Astrocyte (in vitro differentiated cells and primary cell): ENCODE measurements around the gene RAB26. TPM values are rescaled to one million over a fixed set of nuclear protein-coding genes. Genes with fewer than 3 reads are reported as not detected.
"Not testable (repeated sequence)": the region's sequence is repeated elsewhere in the genome, so short reads cannot be mapped to it uniquely, and the experiment has no call there.

Experiments used
- DNase-seq: peaks from one replicate; pipeline ENCODE4 v3.0.0-alpha.2; 2010; ENCODE audit warnings: low read depth
- FAIRE-seq: peaks from 2 replicates; lab custom pipeline; 2011; peaks lifted over from hg19 to GRCh38; lab: Jason Lieb, UNC
- H2AFZ ChIP-seq: 2 replicates; pipeline ENCODE4 v1.6.0; 2012; ENCODE audit warnings: low read depth, low read length, inconsistent platforms
- H3K27ac ChIP-seq: 2 replicates; pipeline ENCODE4 v1.5.1; 2011; ENCODE audit warnings: low read depth, low read length, inconsistent platforms
- H3K27me3 ChIP-seq: 2 replicates; pipeline ENCODE4 v1.6.0; 2011; ENCODE audit warnings: low read length, inconsistent platforms; ENCODE audit not compliant: insufficient read depth
- H3K36me3 ChIP-seq: 2 replicates; pipeline ENCODE4 v1.5.1; 2011; ENCODE audit warnings: low read length, inconsistent platforms; ENCODE audit not compliant: insufficient read depth
- H3K4me1 ChIP-seq: 2 replicates; pipeline ENCODE4 v1.5.1; 2011; ENCODE audit warnings: low read length, inconsistent platforms; ENCODE audit not compliant: insufficient read depth
- H3K4me2 ChIP-seq: 2 replicates; pipeline ENCODE4 v1.6.0; 2012; ENCODE audit warnings: low read length, inconsistent platforms
- H3K4me3 ChIP-seq: 2 replicates; pipeline ENCODE4 v1.5.1; 2011; ENCODE audit warnings: low read depth, mild to moderate bottlenecking, low read length, inconsistent platforms; ENCODE audit not compliant: insufficient read depth
- H3K79me2 ChIP-seq: 2 replicates; pipeline ENCODE4 v1.6.0; 2012; ENCODE audit warnings: mild to moderate bottlenecking, low read length, inconsistent platforms; ENCODE audit not compliant: insufficient read depth
- H3K9ac ChIP-seq: 2 replicates; pipeline ENCODE4 v1.6.0; 2012; ENCODE audit warnings: mild to moderate bottlenecking, low read length, inconsistent platforms
- H3K9me3 ChIP-seq: 2 replicates; pipeline ENCODE4 v1.5.1; 2012; ENCODE audit warnings: low read depth, mild to moderate bottlenecking, low read length, inconsistent platforms; ENCODE audit not compliant: insufficient read depth
- H4K20me1 ChIP-seq: 2 replicates; pipeline ENCODE4 v1.6.0; 2012; ENCODE audit warnings: low read length, inconsistent platforms; ENCODE audit not compliant: insufficient read depth
- H3K27ac Mint-ChIP-seq: one replicate; pipeline ENCODE4 v1.8.0; 2021; ENCODE audit warnings: mild to moderate bottlenecking, mixed read lengths; ENCODE audit not compliant: unreplicated experiment
- H3K27me3 Mint-ChIP-seq: one replicate; pipeline ENCODE4 v1.8.0; 2021; ENCODE audit warnings: low read depth, mixed read lengths; ENCODE audit not compliant: unreplicated experiment
- H3K36me3 Mint-ChIP-seq: one replicate; pipeline ENCODE4 v1.8.0; 2021; ENCODE audit warnings: low read depth, mixed read lengths; ENCODE audit not compliant: unreplicated experiment
- H3K4me1 Mint-ChIP-seq: one replicate; pipeline ENCODE4 v1.8.0; 2021; ENCODE audit warnings: low read depth, mixed read lengths; ENCODE audit not compliant: unreplicated experiment
- H3K4me3 Mint-ChIP-seq: one replicate; pipeline ENCODE4 v1.8.0; 2021; ENCODE audit warnings: mild to moderate bottlenecking, moderate library complexity, mixed read lengths; ENCODE audit not compliant: unreplicated experiment
- H3K9me3 Mint-ChIP-seq: one replicate; pipeline ENCODE4 v1.8.0; 2021; ENCODE audit warnings: mild to moderate bottlenecking, mixed read lengths; ENCODE audit not compliant: unreplicated experiment
- EZH2 ChIP-seq: IDR thresholded peaks from 2 replicates; pipeline ENCODE4 v1.6.1; 2012; ENCODE audit warnings: mild to moderate bottlenecking, low read length, inconsistent platforms; ENCODE audit not compliant: insufficient read depth
- total RNA-seq: library from RNA; stranded (reverse); gene quantifications from 2 replicates; pipeline ENCODE4 v1.2.1, GENCODE V29; 2021
- TF ChIP-seq, protein P1 (sequence below): IDR thresholded peaks from 2 replicates; pipeline ENCODE4 v1.5.1; 2011; ENCODE audit warnings: low read depth, mild to moderate bottlenecking, inconsistent platforms, low read length, moderate library complexity; ENCODE audit not compliant: insufficient read depth

The RAB26 gene
- total RNA-seq, 1 donor from 2014 or later, result 1.4 TPM

DNA sequence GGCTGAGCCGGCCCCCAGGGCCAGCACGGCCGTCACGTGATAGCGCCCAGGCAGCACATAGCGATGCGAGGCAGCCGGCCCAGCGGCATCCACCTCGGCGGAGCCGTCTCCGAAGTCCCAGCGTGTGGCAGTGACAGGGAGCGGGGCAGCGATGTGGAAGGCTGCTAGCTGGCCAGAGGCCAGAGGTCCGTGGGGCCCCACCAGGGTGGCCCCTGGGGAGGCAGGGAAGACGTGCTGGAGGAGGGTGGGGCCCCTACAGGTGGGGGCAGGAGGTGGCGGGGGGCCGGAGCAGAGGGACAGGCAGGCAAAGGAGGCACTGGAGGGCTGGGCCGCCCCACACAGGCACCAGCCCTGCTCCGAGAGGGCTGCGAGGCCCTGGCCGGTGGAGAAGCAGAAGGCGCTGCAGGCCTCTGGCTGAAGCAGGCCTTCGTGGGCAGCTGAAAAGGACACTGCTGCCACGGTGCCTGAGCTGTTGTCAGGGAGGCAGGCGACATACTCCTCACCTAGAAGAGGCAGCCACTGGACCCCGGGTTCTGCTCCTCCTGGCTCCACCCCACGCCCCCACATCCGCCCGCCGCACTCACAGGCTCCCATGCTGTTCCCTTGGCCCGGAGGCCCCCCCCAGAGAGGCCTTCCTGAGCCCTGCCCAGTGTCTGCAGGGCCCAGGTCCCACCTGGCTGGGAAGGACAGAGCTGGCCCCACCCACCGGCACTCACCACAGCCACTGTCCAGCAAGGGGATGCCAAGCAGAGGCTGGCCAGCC, 30.3 kb upstream of the RAB26 start:
- H3K4me2 ChIP-seq, H3K9ac ChIP-seq, H3K27ac ChIP-seq, H3K27ac Mint-ChIP-seq, DNase-seq, H3K27me3 Mint-ChIP-seq, H2AFZ ChIP-seq, H3K4me1 ChIP-seq, H3K36me3 Mint-ChIP-seq, H3K9me3 ChIP-seq, H3K27me3 ChIP-seq, H3K4me1 Mint-ChIP-seq, H3K9me3 Mint-ChIP-seq, H3K4me3 Mint-ChIP-seq, H3K4me3 ChIP-seq, FAIRE-seq, H3K36me3 ChIP-seq: not testable (repeated sequence)
- Histone ChIP-seq H3K79me2 (peaks cover 46% of the 10 kb centered on the region), H4K20me1 (peaks cover 18% of the 10 kb centered on the region)

DNA sequence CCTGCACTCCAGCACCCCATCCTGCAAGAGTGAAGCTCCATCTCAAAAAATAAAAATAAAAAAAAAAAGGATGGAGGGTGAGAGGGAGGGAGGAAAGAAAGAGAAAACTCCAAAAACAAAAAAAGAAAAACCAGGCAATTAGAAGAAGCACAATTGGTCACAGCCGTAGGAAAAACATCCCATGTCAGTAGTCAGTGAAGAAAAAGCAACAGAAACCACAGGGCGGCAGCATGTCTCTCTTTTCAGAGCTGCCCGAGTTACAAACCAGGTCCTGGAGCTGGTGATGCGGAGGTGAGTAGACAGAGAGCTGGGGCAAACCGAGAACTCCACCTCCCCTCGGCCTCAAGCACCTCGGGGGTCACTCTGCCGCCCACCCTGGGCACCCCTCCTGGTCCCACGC, 27.1 kb upstream of the RAB26 start:
- H3K79me2 ChIP-seq, result peaks cover 63% of the 10 kb centered on the region

DNA sequence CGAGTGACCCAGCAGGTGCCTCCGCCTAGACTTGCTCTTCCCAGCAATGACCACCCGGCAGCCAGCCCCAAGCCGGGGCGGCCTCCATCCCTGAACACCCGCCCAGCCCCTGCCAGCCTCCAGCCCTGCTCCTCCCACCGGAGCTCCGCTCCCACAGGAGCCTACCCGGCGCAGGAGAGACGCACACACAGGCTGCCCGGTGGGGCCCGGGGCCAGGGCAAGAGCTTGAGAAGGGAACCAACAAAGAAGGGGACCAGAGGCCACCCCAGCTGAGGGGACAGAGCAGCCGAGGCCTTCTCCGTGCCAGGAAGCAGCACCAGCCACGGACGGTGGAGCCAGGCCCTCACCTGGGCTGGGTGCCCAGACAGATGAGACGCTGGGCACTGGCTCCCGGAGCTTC, 26.6 kb upstream of the RAB26 start:
- H3K79me2 ChIP-seq, result peaks cover 67% of the 10 kb centered on the region
- FAIRE-seq (no peak), DNase-seq (no peak)
- peaks cover 18% of the 10 kb centered on the region for H4K20me1 ChIP-seq
- H3K4me1 ChIP-seq, result peaks cover 31% of the 10 kb centered on the region
- H3K9me3 ChIP-seq, result no peaks in the 10 kb centered on the region
- no peak overlapping the region for H2AFZ ChIP-seq
- no peak overlapping the region for H3K27ac ChIP-seq
- Mint-ChIP-seq H3K27me3 (no peaks in the 10 kb centered on the region), H3K27ac (no peak overlapping the region), H3K36me3 (no peaks in the 10 kb centered on the region), H3K9me3 (no peaks in the 10 kb centered on the region), H3K4me1 (peaks cover 6% of the 10 kb centered on the region), H3K4me3 (no peak overlapping the region)
- TF ChIP-seq, protein P1, sequence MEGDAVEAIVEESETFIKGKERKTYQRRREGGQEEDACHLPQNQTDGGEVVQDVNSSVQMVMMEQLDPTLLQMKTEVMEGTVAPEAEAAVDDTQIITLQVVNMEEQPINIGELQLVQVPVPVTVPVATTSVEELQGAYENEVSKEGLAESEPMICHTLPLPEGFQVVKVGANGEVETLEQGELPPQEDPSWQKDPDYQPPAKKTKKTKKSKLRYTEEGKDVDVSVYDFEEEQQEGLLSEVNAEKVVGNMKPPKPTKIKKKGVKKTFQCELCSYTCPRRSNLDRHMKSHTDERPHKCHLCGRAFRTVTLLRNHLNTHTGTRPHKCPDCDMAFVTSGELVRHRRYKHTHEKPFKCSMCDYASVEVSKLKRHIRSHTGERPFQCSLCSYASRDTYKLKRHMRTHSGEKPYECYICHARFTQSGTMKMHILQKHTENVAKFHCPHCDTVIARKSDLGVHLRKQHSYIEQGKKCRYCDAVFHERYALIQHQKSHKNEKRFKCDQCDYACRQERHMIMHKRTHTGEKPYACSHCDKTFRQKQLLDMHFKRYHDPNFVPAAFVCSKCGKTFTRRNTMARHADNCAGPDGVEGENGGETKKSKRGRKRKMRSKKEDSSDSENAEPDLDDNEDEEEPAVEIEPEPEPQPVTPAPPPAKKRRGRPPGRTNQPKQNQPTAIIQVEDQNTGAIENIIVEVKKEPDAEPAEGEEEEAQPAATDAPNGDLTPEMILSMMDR, result no peak
- TF ChIP-seq EZH2, result no peak
- H3K4me3 ChIP-seq, result no peak overlapping the region
- no peaks in the 10 kb centered on the region for H3K27me3 ChIP-seq
- peak overlapping the region; percentile 26 for H3K4me2 ChIP-seq
- H3K36me3 ChIP-seq, result no peaks in the 10 kb centered on the region
- H3K9ac ChIP-seq, result no peak overlapping the region

More for the DNA sequence above, 27.1 kb upstream of the RAB26 start:
- H4K20me1 ChIP-seq, result peaks cover 18% of the 10 kb centered on the region
- H3K27ac ChIP-seq, H3K4me1 Mint-ChIP-seq, H3K27me3 Mint-ChIP-seq, H3K9me3 Mint-ChIP-seq, H3K4me3 ChIP-seq, H3K36me3 Mint-ChIP-seq, H3K27ac Mint-ChIP-seq, H3K9me3 ChIP-seq, FAIRE-seq, H2AFZ ChIP-seq, H3K9ac ChIP-seq, H3K27me3 ChIP-seq, H3K36me3 ChIP-seq, H3K4me2 ChIP-seq, H3K4me3 Mint-ChIP-seq: not testable (repeated sequence)
- TF ChIP-seq, protein P1, result peak; percentile 34
- H3K4me1 ChIP-seq, result peaks cover 25% of the 10 kb centered on the region
- peak; percentile 42 for DNase-seq
